ENCODE data around the gene ANO1. TPM values are rescaled to one million over a fixed set of nuclear protein-coding genes. Genes with fewer than 3 reads are reported as not detected.
A peak's percentile ranks its signal among the peaks of the same experiment; 100 is the strongest.

The ANO1 gene
- total RNA-seq, 1 experiment from 2014 or later: 184 TPM

DNA sequence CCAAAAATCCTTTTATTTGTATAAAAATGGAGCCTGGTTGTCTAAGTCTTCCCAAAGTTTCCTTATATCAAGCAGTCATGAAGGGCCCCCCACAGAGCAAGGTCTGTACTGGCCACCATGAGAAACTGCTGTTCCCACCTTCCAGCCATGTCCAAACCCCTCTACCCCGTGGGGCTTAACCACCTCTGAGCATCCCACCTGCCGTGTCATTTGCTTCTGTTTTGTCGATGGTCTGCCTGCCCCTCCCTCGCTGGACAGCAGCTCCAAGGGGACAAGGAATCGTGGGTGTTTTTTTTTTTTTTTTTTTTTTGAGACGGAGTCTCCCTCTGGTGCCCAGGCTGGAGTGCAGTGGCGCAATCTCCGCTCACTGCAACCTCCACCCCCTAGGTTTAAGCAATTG, 11.1 kb upstream of the ANO1 start:
- ATAC-seq (no peak), DNase-seq (no peak)
- no peaks in the 10 kb centered on the region for H3K27me3 ChIP-seq (ENCODE audit: low read length)
- no peak overlapping the region for H3K9ac ChIP-seq (ENCODE audit: low read length)
- H3K36me3 ChIP-seq (ENCODE audit: low read depth, low read length): no peaks in the 10 kb centered on the region
- intact Hi-C loops (cut with micrococcal nuclease): no loop called here
- no peaks in the 10 kb centered on the region for H4K20me1 ChIP-seq (ENCODE audit: low read length)
- H3K4me3 ChIP-seq (ENCODE audit: low read length): no peak overlapping the region
- no peaks in the 10 kb centered on the region for H3K9me3 ChIP-seq (ENCODE audit: low read length)
- peaks cover 48% of the 10 kb centered on the region for H3K4me1 ChIP-seq (ENCODE audit: insufficient read depth, low read length)
- no peaks in the 10 kb centered on the region for H3F3A ChIP-seq (ENCODE audit: low read length, unreplicated experiment)
- no peak overlapping the region for H3K4me2 ChIP-seq (ENCODE audit: low read length)
- no TSS peak for BruUV-seq (replicated peaks)
- POLR2A ChIA-PET (ENCODE audit: unreplicated experiment): no interaction called here
- CTCF ChIA-PET: no interaction called here
- H3K27ac ChIP-seq (ENCODE audit: low read length): no peak overlapping the region
- H2AFZ ChIP-seq (ENCODE audit: low read length): no peak overlapping the region
- no peaks in the 10 kb centered on the region for H3K79me2 ChIP-seq (ENCODE audit: low read length)
- TF ChIP-seq EZH2 (IDR thresholded peaks at IDR 0.05; ENCODE audit: low read length, unreplicated experiment) (no peak), EZH2phosphoT487 (IDR thresholded peaks at IDR 0.05; ENCODE audit: borderline replicate concordance, low read length) (no peak)
- TF ChIP-seq, protein P1, sequence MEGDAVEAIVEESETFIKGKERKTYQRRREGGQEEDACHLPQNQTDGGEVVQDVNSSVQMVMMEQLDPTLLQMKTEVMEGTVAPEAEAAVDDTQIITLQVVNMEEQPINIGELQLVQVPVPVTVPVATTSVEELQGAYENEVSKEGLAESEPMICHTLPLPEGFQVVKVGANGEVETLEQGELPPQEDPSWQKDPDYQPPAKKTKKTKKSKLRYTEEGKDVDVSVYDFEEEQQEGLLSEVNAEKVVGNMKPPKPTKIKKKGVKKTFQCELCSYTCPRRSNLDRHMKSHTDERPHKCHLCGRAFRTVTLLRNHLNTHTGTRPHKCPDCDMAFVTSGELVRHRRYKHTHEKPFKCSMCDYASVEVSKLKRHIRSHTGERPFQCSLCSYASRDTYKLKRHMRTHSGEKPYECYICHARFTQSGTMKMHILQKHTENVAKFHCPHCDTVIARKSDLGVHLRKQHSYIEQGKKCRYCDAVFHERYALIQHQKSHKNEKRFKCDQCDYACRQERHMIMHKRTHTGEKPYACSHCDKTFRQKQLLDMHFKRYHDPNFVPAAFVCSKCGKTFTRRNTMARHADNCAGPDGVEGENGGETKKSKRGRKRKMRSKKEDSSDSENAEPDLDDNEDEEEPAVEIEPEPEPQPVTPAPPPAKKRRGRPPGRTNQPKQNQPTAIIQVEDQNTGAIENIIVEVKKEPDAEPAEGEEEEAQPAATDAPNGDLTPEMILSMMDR (conservative IDR thresholded peaks at IDR 0.05; ENCODE audit: low read depth, low read length): no peak
- no peaks in the 10 kb centered on the region for H3K9me2 ChIP-seq (replicated peaks; ENCODE audit: low read length)

DNA sequence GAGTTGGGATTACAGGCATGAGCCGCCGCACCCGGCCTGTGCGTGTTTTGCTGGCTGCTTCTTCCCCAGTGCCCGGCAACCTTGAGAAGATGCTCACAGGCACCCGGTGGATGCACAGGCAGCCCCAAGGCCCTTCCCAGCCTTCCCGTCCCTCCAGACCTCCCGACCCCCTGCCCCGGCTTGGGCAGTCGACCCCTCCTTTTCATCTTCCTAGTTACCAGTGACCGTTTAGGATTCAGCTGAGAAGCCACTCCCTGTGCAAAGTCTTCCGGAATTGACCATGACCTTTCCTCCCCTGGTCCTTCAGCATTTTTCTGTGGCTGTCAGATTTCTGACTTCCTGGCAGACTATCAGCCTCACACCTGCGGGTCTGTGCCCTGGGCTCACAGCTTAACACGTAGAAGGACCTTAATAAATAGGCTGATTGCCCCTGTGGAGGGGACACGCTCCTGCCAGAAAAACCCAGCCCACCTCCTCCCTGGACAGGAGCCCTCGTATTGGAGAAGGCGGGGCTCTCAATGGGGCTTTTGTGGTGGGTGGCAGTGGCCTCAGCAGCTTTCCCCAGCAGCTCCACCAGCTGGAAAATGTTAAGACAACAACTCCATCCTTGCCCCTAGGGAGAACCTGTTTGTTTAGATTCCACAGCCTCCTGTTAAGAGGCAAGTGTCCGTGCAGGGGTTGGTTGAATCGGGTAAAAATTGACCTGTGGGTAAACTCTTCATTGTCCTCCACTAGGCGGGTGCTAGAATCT, 10.4 kb upstream of the ANO1 start:
- Histone ChIP-seq H3K4me1 (ENCODE audit: insufficient read depth, low read length) (peaks cover 43% of the 10 kb centered on the region), H3K27me3 (ENCODE audit: low read length) (no peaks in the 10 kb centered on the region), H3K36me3 (ENCODE audit: low read depth, low read length) (no peaks in the 10 kb centered on the region), H3K4me3 (ENCODE audit: low read length) (peak overlapping the region; percentile 13; the same call in 1 of the 2 replicates), H3K9me3 (ENCODE audit: low read length) (no peaks in the 10 kb centered on the region), H3K79me2 (ENCODE audit: low read length) (no peaks in the 10 kb centered on the region), H3K27ac (ENCODE audit: low read length) (peak overlapping the region; percentile 55), H3K9me2 (replicated peaks; ENCODE audit: low read length) (no peaks in the 10 kb centered on the region), H3K4me2 (ENCODE audit: low read length) (peak overlapping the region; percentile 59), H4K20me1 (ENCODE audit: low read length) (no peaks in the 10 kb centered on the region), H3K9ac (ENCODE audit: low read length) (peak overlapping the region; percentile 2; the same call in 1 of the 2 replicates), H3F3A (ENCODE audit: low read length, unreplicated experiment) (no peaks in the 10 kb centered on the region), H2AFZ (ENCODE audit: low read length) (peak overlapping the region; percentile 63)
- TF ChIP-seq EZH2 (IDR thresholded peaks at IDR 0.05; ENCODE audit: low read length, unreplicated experiment) (no peak), EZH2phosphoT487 (IDR thresholded peaks at IDR 0.05; ENCODE audit: borderline replicate concordance, low read length) (no peak)
- TF ChIP-seq, protein P1 (conservative IDR thresholded peaks at IDR 0.05; ENCODE audit: low read depth, low read length): peak; percentile 57
- ATAC-seq (peak; percentile 59), DNase-seq (peak; percentile 90)
- intact Hi-C loops (cut with micrococcal nuclease): no loop called here
- POLR2A ChIA-PET (ENCODE audit: unreplicated experiment): no interaction called here
- CTCF ChIA-PET: no interaction called here
- BruUV-seq (replicated peaks): no TSS peak

DNA sequence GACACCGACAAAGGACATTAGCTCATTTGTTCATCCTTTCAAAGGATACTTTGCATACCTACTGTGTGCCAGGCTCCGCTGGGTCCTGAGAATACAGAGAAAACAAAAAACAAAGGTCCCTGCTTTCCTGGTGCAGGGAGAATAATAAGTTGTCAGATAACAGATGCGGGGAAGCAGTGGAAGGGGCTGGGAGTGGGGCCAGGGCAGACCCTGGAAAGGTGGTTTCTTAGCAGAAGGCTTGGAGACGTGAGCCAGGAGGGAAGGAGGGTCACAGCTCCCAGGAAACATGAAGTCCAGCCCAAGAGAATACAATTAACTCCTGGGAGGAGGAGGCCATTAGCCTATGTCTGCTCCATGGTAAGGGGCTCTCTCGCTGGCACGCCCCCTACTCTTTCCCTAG, 9.8 kb upstream of the ANO1 start:
- no TSS peak for BruUV-seq (replicated peaks)
- Histone ChIP-seq H3K4me2 (ENCODE audit: low read length) (peak overlapping the region; percentile 59), H3F3A (ENCODE audit: low read length, unreplicated experiment) (no peaks in the 10 kb centered on the region), H3K27me3 (ENCODE audit: low read length) (no peaks in the 10 kb centered on the region), H3K9ac (ENCODE audit: low read length) (no peak overlapping the region), H3K9me3 (ENCODE audit: low read length) (no peaks in the 10 kb centered on the region), H3K4me3 (ENCODE audit: low read length) (no peak overlapping the region; the same call in 1 of the 2 replicates), H4K20me1 (ENCODE audit: low read length) (no peaks in the 10 kb centered on the region), H3K27ac (ENCODE audit: low read length) (peak overlapping the region; percentile 55), H3K36me3 (ENCODE audit: low read depth, low read length) (no peaks in the 10 kb centered on the region), H3K9me2 (replicated peaks; ENCODE audit: low read length) (no peaks in the 10 kb centered on the region), H3K79me2 (ENCODE audit: low read length) (no peaks in the 10 kb centered on the region), H3K4me1 (ENCODE audit: insufficient read depth, low read length) (peaks cover 39% of the 10 kb centered on the region), H2AFZ (ENCODE audit: low read length) (peak overlapping the region; percentile 63; the same call in 1 of the 2 replicates)
- ChIA-PET POLR2A (ENCODE audit: unreplicated experiment) (no interaction called here), CTCF (no interaction called here)
- ATAC-seq: no peak
- no peak for TF ChIP-seq EZH2 (IDR thresholded peaks at IDR 0.05; ENCODE audit: low read length, unreplicated experiment)
- TF ChIP-seq EZH2phosphoT487 (IDR thresholded peaks at IDR 0.05; ENCODE audit: borderline replicate concordance, low read length): no peak
- TF ChIP-seq, protein P1 (conservative IDR thresholded peaks at IDR 0.05; ENCODE audit: low read depth, low read length): no peak; the same call in 1 of the 2 replicates
- no peak for DNase-seq
- intact Hi-C loops (cut with micrococcal nuclease): no loop called here

All from PC-3 (cell line).